Bone marrow (tissue), 2 donors: ENCODE data around the gene PDYN.
"Not testable (repeated sequence)": the region's sequence is repeated elsewhere in the genome, so short reads cannot be mapped to it uniquely, and the experiment has no call there.

Experiments
- DNase-seq, 2 donors: peaks; one replicate each; lab custom pipeline; 2025; lab: John Stamatoyannopoulos, UW

PDYN gene

GRCh38 chr20:1993986-1994385, at the start of gene PDYN:
Gene PDYN, minus strand, starts transcription at chr20:1994058. Its CDS starts 10,974 bp downstream, at chr20:1983084.
- no peak for DNase-seq

GRCh38 chr20:2042400-2042799, 48.5 kb upstream of the PDYN start:
- DNase-seq: no peak

GRCh38 chr20:2038161-2038560, 44.3 kb upstream of the PDYN start:
- no peak for DNase-seq

- no peak for DNase-seq
These were observed 43.5 kb upstream of the PDYN start for GRCh38 chr20:2037296-2037914.

- DNase-seq: not testable (repeated sequence)
These were observed 42.5 kb upstream of the PDYN start for GRCh38 chr20:2036357-2036756.

- no peak for DNase-seq
These were observed 38.3 kb upstream of the PDYN start for GRCh38 chr20:2032168-2032567.

GRCh38 chr20:2026514-2026913, 32.7 kb upstream of the PDYN start:
- DNase-seq: no peak

- DNase-seq: no peak
These were observed 32.1 kb upstream of the PDYN start for GRCh38 chr20:2026004-2026403.

GRCh38 chr20:2023151-2023550, 29.3 kb upstream of the PDYN start:
- no peak for DNase-seq

- no peak for DNase-seq
These were observed 28.3 kb upstream of the PDYN start for GRCh38 chr20:2022163-2022562.

GRCh38 chr20:2010533-2010932, 16.7 kb upstream of the PDYN start:
- DNase-seq: no peak

- DNase-seq: peak in 1 of 2 donors; percentile 16
These were observed 12.8 kb upstream of the PDYN start for GRCh38 chr20:2006452-2007361.

- DNase-seq: peak in 1 of 2 donors; percentile 30
These were observed 12.1 kb upstream of the PDYN start for GRCh38 chr20:2005831-2006426.

GRCh38 chr20:2005359-2005758, 11.5 kb upstream of the PDYN start:
- DNase-seq: no peak

- DNase-seq: no peak
These were observed 10.3 kb upstream of the PDYN start for GRCh38 chr20:2004171-2004570.

- no peak for DNase-seq
These were observed 8.5 kb upstream of the PDYN start for GRCh38 chr20:2002365-2002764.

- DNase-seq: no peak
These were observed 7.3 kb upstream of the PDYN start for GRCh38 chr20:2001119-2001518.

GRCh38 chr20:2000285-2000684, 6.4 kb upstream of the PDYN start:
- DNase-seq: no peak

GRCh38 chr20:1998715-1999114, 4.9 kb upstream of the PDYN start:
- DNase-seq: no peak

GRCh38 chr20:1998193-1998520, 4.3 kb upstream of the PDYN start:
- no peak for DNase-seq

- DNase-seq: no peak
These were observed 3.8 kb upstream of the PDYN start for GRCh38 chr20:1997483-1998192.

GRCh38 chr20:1995531-1996310, 1.9 kb upstream of the PDYN start:
- no peak for DNase-seq
